ENCODE measurements around the gene JAK3.

GRCh38 chr19:17842663-17843291, 5.0 kb downstream of the JAK3 start:
- TF ChIP-seq CREB1 (IDR thresholded peaks at IDR 0.05; ENCODE audit: low read depth), result no peak
- TF ChIP-seq, protein P1, sequence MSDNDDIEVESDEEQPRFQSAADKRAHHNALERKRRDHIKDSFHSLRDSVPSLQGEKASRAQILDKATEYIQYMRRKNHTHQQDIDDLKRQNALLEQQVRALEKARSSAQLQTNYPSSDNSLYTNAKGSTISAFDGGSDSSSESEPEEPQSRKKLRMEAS (IDR thresholded peaks at IDR 0.05), result no peak
- TF ChIP-seq EP300 (IDR thresholded peaks at IDR 0.05; ENCODE audit: borderline replicate concordance), result no peak
- TF ChIP-seq TAF1 (IDR thresholded peaks at IDR 0.05; ENCODE audit: low read depth), result no peak
- TF ChIP-seq, protein P2, sequence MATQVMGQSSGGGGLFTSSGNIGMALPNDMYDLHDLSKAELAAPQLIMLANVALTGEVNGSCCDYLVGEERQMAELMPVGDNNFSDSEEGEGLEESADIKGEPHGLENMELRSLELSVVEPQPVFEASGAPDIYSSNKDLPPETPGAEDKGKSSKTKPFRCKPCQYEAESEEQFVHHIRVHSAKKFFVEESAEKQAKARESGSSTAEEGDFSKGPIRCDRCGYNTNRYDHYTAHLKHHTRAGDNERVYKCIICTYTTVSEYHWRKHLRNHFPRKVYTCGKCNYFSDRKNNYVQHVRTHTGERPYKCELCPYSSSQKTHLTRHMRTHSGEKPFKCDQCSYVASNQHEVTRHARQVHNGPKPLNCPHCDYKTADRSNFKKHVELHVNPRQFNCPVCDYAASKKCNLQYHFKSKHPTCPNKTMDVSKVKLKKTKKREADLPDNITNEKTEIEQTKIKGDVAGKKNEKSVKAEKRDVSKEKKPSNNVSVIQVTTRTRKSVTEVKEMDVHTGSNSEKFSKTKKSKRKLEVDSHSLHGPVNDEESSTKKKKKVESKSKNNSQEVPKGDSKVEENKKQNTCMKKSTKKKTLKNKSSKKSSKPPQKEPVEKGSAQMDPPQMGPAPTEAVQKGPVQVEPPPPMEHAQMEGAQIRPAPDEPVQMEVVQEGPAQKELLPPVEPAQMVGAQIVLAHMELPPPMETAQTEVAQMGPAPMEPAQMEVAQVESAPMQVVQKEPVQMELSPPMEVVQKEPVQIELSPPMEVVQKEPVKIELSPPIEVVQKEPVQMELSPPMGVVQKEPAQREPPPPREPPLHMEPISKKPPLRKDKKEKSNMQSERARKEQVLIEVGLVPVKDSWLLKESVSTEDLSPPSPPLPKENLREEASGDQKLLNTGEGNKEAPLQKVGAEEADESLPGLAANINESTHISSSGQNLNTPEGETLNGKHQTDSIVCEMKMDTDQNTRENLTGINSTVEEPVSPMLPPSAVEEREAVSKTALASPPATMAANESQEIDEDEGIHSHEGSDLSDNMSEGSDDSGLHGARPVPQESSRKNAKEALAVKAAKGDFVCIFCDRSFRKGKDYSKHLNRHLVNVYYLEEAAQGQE (IDR thresholded peaks at IDR 0.05; ENCODE audit: low read depth), result no peak
